HepG2 (cell line): ENCODE results near the gene KIFC1. TPM values are rescaled to one million over a fixed set of nuclear protein-coding genes. Genes with fewer than 3 reads are reported as not detected.

Source experiments
- ATAC-seq: fragments of 200-7000 bp; cut with Tn5 transposase; 3 replicates; pipeline ENCODE4 v1.9.1; 2020; ENCODE audit warnings: mild to moderate bottlenecking, moderate library complexity
- BruUV-seq: library from RNA; stranded (reverse); fragments of 400-500 nt; replicated peaks from 2 replicates; lab custom pipeline; 2021; lab: Mats Ljungman, UMichigan
- CTCF ChIA-PET: fragments of 300-600 bp; formaldehyde crosslinking; extraction: SDS; loops from one replicate; lab custom pipeline; 2021; ENCODE audit warnings: low total read pairs, inconsistent platforms, low intra/inter-chr PET ratio; lab: Yijun Ruan, JAX
- POLR2A ChIA-PET: fragments of 350-600 bp; sonication (Branson Sonifier 250); formaldehyde crosslinking; loops from one replicate; lab custom pipeline; 2020; ENCODE audit warnings: antibody characterized with exemption, inconsistent platforms; lab: Yijun Ruan, JAX
- DNase-seq: peaks from one replicate; pipeline ENCODE4 v3.0.0-alpha.2; 2015; ENCODE audit warnings: low spot score
- FAIRE-seq: peaks from 3 replicates; lab custom pipeline; 2011; peaks lifted over from hg19 to GRCh38; lab: Jason Lieb, UNC
- H2AFZ ChIP-seq: one replicate; pipeline ENCODE4 v1.6.1; 2011; ENCODE audit warnings: low read length, inconsistent platforms
- H3K27ac ChIP-seq: fragments of 300-600 bp; 3 replicates; pipeline ENCODE4 v1.8.0; 2011; ENCODE audit warnings: mixed run types, mild to moderate bottlenecking, mixed read lengths, low read length, inconsistent platforms; ENCODE audit not compliant: insufficient read depth; ENCODE audit errors: extremely low read length
- H3K27me3 ChIP-seq, 2 experiments: fragments of 200-600 bp in 1 of 2; 2 replicates in 1 of 2; 3 replicates in 1 of 2; pipeline versions ENCODE4 v1.6.0 to v1.8.0; 2011; ENCODE audit warnings: low read length in 2 of 2, mild to moderate bottlenecking in 2 of 2, moderate library complexity in 2 of 2, inconsistent platforms in 1 of 2; ENCODE audit not compliant: insufficient read depth in 2 of 2, control insufficient read depth in 1 of 2
- H3K36me3 ChIP-seq, 2 experiments: fragments of 200-600 bp in 1 of 2; replicated peaks in 1 of 2; 2 replicates in 1 of 2; 3 replicates in 1 of 2; pipeline versions ENCODE4 v1.5.1 to v1.8.0; 2011; ENCODE audit warnings: low read length in 2 of 2, inconsistent platforms in 1 of 2; ENCODE audit not compliant: insufficient read depth in 2 of 2, control insufficient read depth in 1 of 2
- H3K4me1 ChIP-seq: 2 replicates; pipeline ENCODE4 v1.5.1; 2012; ENCODE audit warnings: low read length, inconsistent platforms; ENCODE audit not compliant: insufficient read depth
- H3K4me2 ChIP-seq: 2 replicates; pipeline ENCODE4 v1.6.0; 2011; ENCODE audit warnings: low read depth, low read length, inconsistent platforms
- H3K4me3 ChIP-seq, 3 experiments: fragments of 200-600 bp in 1 of 3; sonication (generic), shearing (Covaris generic) in 1 of 3; replicated peaks in 1 of 3; 2 replicates each; pipeline ENCODE4 v1.5.1; 2011 to 2016; ENCODE audit warnings: low read length in 3 of 3, inconsistent platforms in 2 of 3, low read depth in 2 of 3, mild to moderate bottlenecking in 2 of 3, control low read depth in 1 of 3, mixed read lengths in 1 of 3; ENCODE audit not compliant: insufficient read depth in 1 of 3
- H3K79me2 ChIP-seq: one replicate; pipeline ENCODE4 v1.6.1; 2011; ENCODE audit warnings: low read length, inconsistent platforms; ENCODE audit not compliant: insufficient read depth
- H3K9ac ChIP-seq: 2 replicates; pipeline ENCODE4 v1.6.0; 2011; ENCODE audit warnings: mild to moderate bottlenecking, low read depth, low read length, inconsistent platforms; ENCODE audit not compliant: insufficient read depth
- H3K9me3 ChIP-seq: 2 replicates; pipeline ENCODE4 v1.5.1; 2012; ENCODE audit warnings: mild to moderate bottlenecking, low read length
- H4K20me1 ChIP-seq: 2 replicates; pipeline ENCODE4 v1.6.0; 2011; ENCODE audit warnings: inconsistent platforms, mild to moderate bottlenecking, low read length, moderate library complexity; ENCODE audit not compliant: insufficient read depth
- BRCA1 ChIP-seq: sonication (generic); formaldehyde crosslinking; IDR thresholded peaks from 2 replicates; pipeline ENCODE4 v1.4.0; 2020; ENCODE audit warnings: missing genetic modification reagents
- FOXK2 ChIP-seq: fragments of 450-650 bp; IDR thresholded peaks from 2 replicates; pipeline ENCODE4 v1.6.1; 2016
- NFE2L1 ChIP-seq: sonication (generic); formaldehyde crosslinking; IDR thresholded peaks from 2 replicates; pipeline ENCODE4 v1.4.0; 2020; ENCODE audit warnings: missing genetic modification reagents, mild to moderate bottlenecking, borderline replicate concordance
- NR2F6 ChIP-seq, 2 experiments: IDR thresholded peaks; 2 replicates each; pipeline ENCODE4 v1.6.1; 2016; ENCODE audit warnings: antibody characterized with exemption in 1 of 2, mild to moderate bottlenecking in 1 of 2
- ZBTB42 ChIP-seq: sonication (generic); formaldehyde crosslinking; IDR thresholded peaks from 2 replicates; pipeline ENCODE4 v1.5.0; 2020; ENCODE audit warnings: mild to moderate bottlenecking, missing genetic modification reagents
- ZNF160 ChIP-seq: sonication (generic); formaldehyde crosslinking; IDR thresholded peaks from 2 replicates; pipeline ENCODE4 v1.8.0; 2022; ENCODE audit warnings: mild to moderate bottlenecking, inconsistent platforms, missing genetic modification reagents
- ZNF615 ChIP-seq: sonication (generic); formaldehyde crosslinking; IDR thresholded peaks from 2 replicates; pipeline ENCODE4 v1.5.0; 2020; ENCODE audit warnings: mild to moderate bottlenecking, missing genetic modification reagents, borderline replicate concordance
- ZNF891 ChIP-seq: sonication (generic); formaldehyde crosslinking; IDR thresholded peaks from 2 replicates; pipeline ENCODE4 v1.5.0; 2020; ENCODE audit warnings: mild to moderate bottlenecking, missing genetic modification reagents
- WGBS: methylation state at CpG from one replicate; pipeline ENCODE4 v1.1.6; 2017; ENCODE audit warnings: low lambda C conversion rate; 5-methylcytosine and 5-hydroxymethylcytosine counted together
- in situ Hi-C: cut with HindIII; loops from 2 replicates; pipeline ENCODE4 v1.10.0; 2017; ENCODE audit warnings: low pct_unique_long_range_greater_than_20kb; ENCODE audit not compliant: extremely low pct_ligation_motif_present
- intact Hi-C: fragments of 100-400 bp; cut with micrococcal nuclease; formaldehyde crosslinking; loops from one replicate; pipeline ENCODE4 v1.10.0; 2022; ENCODE audit not compliant: unreplicated experiment
- polyA plus RNA-seq, 8 experiments: library from polyadenylated mRNA; depleted of rRNA in 3 of 8; stranded (reverse) in 7 of 8; unstranded in 1 of 8; fragments of >200 nt; fragmentation: Illumina TruSeq in 4 of 8; extraction: Trizol in 4 of 8; gene quantifications; 2 replicates each; pipeline versions ENCODE4 v1.2.1 to v1.2.3, GENCODE V29; 2011 to 2016; ENCODE audit warnings: low read depth in 4 of 8, missing spikeins in 1 of 8, mixed read lengths in 1 of 8; ENCODE audit not compliant: insufficient read depth in 1 of 8
- total RNA-seq, 5 experiments: library from RNA; depleted of rRNA; stranded (reverse); fragments of >200 nt; fragmentation: Illumina TruSeq; extraction: Trizol; gene quantifications; 2 replicates each; pipeline ENCODE4 v1.2.3, GENCODE V29; 2016; ENCODE audit warnings: low read depth in 1 of 5
- TF ChIP-seq, protein P1 (sequence below): sonication (generic); formaldehyde crosslinking; IDR thresholded peaks from 2 replicates; pipeline ENCODE4 v1.4.0; 2020; ENCODE audit warnings: missing genetic modification reagents
- TF ChIP-seq, protein P2 (sequence below): IDR thresholded peaks from 2 replicates; pipeline ENCODE4 v1.6.1; 2016; ENCODE audit warnings: control low read depth
- TF ChIP-seq, protein P3 (sequence below): sonication (generic); formaldehyde crosslinking; IDR thresholded peaks from 2 replicates; pipeline ENCODE4 v1.4.0; 2020; ENCODE audit warnings: low read depth, missing genetic modification reagents

Gene KIFC1
- total and polyA plus RNA-seq, 2 of the 13 experiments (the other 11 are each of a cell fraction or from before 2014, with no cell fraction given) = 25.0 to 45.5 TPM

DNA sequence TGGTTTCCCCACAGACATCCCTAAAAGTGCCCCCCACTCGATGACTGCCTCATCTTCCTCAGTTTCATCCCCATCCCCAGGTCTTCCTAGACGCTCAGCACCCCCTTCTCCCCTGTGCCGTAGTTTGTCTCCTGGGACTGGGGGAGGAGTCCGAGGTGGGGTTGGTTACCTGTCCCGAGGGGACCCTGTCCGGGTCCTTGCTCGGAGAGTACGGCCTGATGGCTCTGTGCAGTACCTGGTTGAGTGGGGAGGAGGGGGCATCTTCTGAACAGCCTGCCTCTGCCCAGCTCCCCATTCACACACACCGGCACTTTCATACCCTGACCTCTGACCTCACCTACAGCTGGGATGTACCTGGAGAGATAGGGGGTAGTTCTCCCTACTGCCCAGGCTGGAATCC, 24.2 kb downstream of the KIFC1 start:
- DNase-seq = no peak
- Histone ChIP-seq H3K9me3 (no peaks in the 10 kb centered on the region), H3K79me2 (peaks cover 26% of the 10 kb centered on the region), H3K4me1 (peaks cover 54% of the 10 kb centered on the region), H3K27ac (no peak overlapping the region), H3K4me3 (peak overlapping the region in 1 of 3 experiments; percentile 20; a peak in 1 of 6 replicates), H4K20me1 (no peaks in the 10 kb centered on the region), H3K9ac (peak overlapping the region; percentile 28; the same call in 1 of the 2 replicates), H3K36me3 (peaks cover 17 to 32% of the 10 kb centered on the region in 2 experiments), H2AFZ (no peak overlapping the region), H3K27me3 (no peaks in the 10 kb centered on the region; a peak in 1 of 5 replicates), H3K4me2 (peak overlapping the region; percentile 40)
- BruUV-seq = no TSS peak
- intact Hi-C loops (no loop called here), in situ Hi-C loops (loop anchor here (10.0 to 25.0 kb wide), 2 partner anchors 129 to 211 kb away; partner anchors contain the start of genes B3GALT4, HSD17B8, PFDN6 and RGL2)
- TF ChIP-seq ZNF615 (CRISPR knock-in tag) (0 out of 2 replicates have a peak, but pooled peaks have one; percentile 52), BRCA1 (CRISPR knock-in tag) (no peak), NR2F6 (IDR thresholded peaks at IDR 0.05) (peak; percentile 36; the same call in 1 of the 2 replicates), NR2F6 (CRISPR knock-in tag; IDR thresholded peaks at IDR 0.05) (no peak)
- no peak for ATAC-seq
- WGBS = 94% methylated on average over 9 of the region's 9 CpGs
- ChIA-PET POLR2A (no interaction called here), CTCF (no interaction called here)
- FAIRE-seq = no peak

DNA sequence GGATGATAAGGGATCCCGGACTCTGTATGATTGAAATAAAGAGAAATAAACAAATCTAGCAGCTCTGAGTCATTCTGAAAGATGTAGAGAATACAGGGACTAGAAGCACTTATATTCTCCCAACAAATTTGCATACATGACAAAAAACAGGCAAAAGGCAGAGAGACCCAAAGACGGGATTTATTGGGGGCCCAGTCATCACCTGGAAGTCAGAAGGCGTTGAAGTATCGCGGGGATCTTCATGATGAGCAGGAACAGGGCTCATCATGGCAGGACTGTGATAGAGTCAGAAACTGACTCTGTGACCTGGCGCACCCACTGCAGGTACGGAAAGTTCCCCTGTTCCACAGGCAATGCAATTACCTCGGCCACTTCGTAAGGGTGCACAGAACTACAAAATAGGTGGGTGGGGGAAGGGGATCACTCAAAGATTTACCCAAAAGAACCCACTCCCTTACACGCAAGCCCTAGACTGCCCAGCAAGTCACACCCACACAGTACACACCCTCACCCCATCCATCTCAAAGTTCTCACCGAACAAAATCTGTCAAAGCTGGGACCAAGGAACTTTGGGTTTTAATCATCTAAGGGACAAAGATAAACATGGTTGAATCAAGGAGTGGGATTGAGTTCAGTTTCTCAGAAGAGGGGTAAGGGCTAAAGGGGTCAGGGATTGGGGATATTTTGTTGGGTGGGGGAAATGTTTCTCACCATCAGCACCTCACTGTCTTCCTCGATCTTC, 24.9 kb downstream of the KIFC1 start:
- DNase-seq (no peak), ATAC-seq (no peak), FAIRE-seq (no peak)
- in situ Hi-C loops (loop anchor here (10.0 to 25.0 kb wide), 2 partner anchors 129 to 212 kb away; partner anchors contain the start of genes B3GALT4, HSD17B8, PFDN6 and RGL2), intact Hi-C loops (no loop called here)
- H3K79me2 ChIP-seq = peaks cover 21% of the 10 kb centered on the region
- H3K9ac ChIP-seq = peak overlapping the region; percentile 85
- peak overlapping the region; percentile 96 for H3K4me2 ChIP-seq
- H3K27ac ChIP-seq = peak overlapping the region; percentile 82
- WGBS = 72% methylated on average over 12 of the region's 12 CpGs
- peaks cover 17 to 32% of the 10 kb centered on the region in 2 experiments for H3K36me3 ChIP-seq
- H3K27me3 ChIP-seq = peaks cover 0 to 6% of the 10 kb centered on the region in 2 experiments; a peak in 3 of 5 replicates
- peak overlapping the region; percentile 68 to 96 (median 82) for H3K4me3 ChIP-seq
- POLR2A ChIA-PET = interaction anchor here (0.6 to 2.8 kb wide), 2 partner anchors 20 to 26 kb away, joined by 4 to 8 read pairs; no protein-coding TSS in a partner anchor
- H4K20me1 ChIP-seq = no peaks in the 10 kb centered on the region
- no TSS peak for BruUV-seq
- H3K9me3 ChIP-seq = no peaks in the 10 kb centered on the region
- H2AFZ ChIP-seq = no peak overlapping the region
- H3K4me1 ChIP-seq = peaks cover 51% of the 10 kb centered on the region
- CTCF ChIA-PET = no interaction called here
- TF ChIP-seq, protein P1, sequence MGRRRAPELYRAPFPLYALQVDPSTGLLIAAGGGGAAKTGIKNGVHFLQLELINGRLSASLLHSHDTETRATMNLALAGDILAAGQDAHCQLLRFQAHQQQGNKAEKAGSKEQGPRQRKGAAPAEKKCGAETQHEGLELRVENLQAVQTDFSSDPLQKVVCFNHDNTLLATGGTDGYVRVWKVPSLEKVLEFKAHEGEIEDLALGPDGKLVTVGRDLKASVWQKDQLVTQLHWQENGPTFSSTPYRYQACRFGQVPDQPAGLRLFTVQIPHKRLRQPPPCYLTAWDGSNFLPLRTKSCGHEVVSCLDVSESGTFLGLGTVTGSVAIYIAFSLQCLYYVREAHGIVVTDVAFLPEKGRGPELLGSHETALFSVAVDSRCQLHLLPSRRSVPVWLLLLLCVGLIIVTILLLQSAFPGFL (CRISPR knock-in tag) = no peak
- no peak for TF ChIP-seq ZNF891 (CRISPR knock-in tag)
- no peak for TF ChIP-seq NFE2L1 (CRISPR knock-in tag)
- TF ChIP-seq, protein P2, sequence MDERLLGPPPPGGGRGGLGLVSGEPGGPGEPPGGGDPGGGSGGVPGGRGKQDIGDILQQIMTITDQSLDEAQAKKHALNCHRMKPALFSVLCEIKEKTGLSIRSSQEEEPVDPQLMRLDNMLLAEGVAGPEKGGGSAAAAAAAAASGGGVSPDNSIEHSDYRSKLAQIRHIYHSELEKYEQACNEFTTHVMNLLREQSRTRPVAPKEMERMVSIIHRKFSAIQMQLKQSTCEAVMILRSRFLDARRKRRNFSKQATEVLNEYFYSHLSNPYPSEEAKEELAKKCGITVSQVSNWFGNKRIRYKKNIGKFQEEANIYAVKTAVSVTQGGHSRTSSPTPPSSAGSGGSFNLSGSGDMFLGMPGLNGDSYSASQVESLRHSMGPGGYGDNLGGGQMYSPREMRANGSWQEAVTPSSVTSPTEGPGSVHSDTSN = no peak
- TF ChIP-seq, protein P3, sequence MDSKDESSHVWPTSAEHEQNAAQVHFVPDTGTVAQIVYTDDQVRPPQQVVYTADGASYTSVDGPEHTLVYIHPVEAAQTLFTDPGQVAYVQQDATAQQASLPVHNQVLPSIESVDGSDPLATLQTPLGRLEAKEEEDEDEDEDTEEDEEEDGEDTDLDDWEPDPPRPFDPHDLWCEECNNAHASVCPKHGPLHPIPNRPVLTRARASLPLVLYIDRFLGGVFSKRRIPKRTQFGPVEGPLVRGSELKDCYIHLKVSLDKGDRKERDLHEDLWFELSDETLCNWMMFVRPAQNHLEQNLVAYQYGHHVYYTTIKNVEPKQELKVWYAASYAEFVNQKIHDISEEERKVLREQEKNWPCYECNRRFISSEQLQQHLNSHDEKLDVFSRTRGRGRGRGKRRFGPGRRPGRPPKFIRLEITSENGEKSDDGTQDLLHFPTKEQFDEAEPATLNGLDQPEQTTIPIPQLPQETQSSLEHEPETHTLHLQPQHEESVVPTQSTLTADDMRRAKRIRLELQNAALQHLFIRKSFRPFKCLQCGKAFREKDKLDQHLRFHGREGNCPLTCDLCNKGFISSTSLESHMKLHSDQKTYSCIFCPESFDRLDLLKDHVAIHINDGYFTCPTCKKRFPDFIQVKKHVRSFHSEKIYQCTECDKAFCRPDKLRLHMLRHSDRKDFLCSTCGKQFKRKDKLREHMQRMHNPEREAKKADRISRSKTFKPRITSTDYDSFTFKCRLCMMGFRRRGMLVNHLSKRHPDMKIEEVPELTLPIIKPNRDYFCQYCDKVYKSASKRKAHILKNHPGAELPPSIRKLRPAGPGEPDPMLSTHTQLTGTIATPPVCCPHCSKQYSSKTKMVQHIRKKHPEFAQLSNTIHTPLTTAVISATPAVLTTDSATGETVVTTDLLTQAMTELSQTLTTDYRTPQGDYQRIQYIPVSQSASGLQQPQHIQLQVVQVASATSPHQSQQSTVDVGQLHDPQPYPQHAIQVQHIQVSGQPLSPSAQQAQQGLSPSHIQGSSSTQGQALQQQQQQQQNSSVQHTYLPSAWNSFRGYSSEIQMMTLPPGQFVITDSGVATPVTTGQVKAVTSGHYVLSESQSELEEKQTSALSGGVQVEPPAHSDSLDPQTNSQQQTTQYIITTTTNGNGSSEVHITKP = no peak
- TF ChIP-seq ZBTB42 (CRISPR knock-in tag) = no peak
- no peak for TF ChIP-seq FOXK2
- no peak for TF ChIP-seq ZNF160 (CRISPR knock-in tag)
